Measurements from ENCODE around the gene CDK2AP2.
A peak's percentile ranks its signal among the peaks of the same experiment; 100 is the strongest.
"Not testable (repeated sequence)": the region's sequence is repeated elsewhere in the genome, so short reads cannot be mapped to it uniquely, and the experiment has no call there.

The CDK2AP2 gene, protein sequence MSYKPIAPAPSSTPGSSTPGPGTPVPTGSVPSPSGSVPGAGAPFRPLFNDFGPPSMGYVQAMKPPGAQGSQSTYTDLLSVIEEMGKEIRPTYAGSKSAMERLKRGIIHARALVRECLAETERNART

DNA sequence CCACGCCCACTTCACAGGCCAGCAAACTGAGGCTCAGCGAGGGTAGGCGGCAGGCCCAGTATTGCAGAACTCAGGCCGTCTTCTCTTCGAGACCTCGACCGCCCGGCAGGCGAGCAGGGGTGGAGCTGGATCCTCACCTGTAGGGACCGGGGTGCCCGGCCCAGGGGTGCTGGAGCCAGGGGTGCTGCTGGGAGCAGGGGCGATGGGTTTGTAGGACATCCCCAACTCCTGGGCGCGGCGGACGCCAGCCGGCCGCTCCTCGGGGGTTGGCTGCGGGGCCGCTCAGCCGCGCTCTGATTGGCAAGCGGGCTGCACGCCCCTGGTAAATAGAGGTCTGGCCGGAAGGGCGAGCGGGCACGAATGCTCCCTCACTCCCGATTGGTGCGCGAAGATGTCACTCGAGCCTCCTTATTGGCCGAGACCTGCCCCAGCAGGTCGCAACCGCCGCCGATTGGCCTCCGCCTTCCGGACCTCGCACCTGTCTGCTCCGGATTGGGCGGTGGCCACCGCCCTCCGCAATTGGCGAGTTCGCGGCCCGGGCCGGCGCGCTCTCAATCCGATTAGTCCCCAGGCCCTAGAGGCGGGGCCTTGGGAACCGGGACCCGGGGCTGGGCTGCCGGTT is at the start of gene CDK2AP2:
Gene CDK2AP2 (minus strand): TSS at position 299 of the 622 bp plus-strand sequence. CDS start 80 bp downstream, at position 219.
- peak; percentile 100 for DNase-seq (ENCODE audit: low read depth, low spot score)
- peak within 1 kb of the TSS; percentile 69 for H3K4me3 ChIP-seq (ENCODE audit: low read depth, low read length)
- TF ChIP-seq, protein P1, sequence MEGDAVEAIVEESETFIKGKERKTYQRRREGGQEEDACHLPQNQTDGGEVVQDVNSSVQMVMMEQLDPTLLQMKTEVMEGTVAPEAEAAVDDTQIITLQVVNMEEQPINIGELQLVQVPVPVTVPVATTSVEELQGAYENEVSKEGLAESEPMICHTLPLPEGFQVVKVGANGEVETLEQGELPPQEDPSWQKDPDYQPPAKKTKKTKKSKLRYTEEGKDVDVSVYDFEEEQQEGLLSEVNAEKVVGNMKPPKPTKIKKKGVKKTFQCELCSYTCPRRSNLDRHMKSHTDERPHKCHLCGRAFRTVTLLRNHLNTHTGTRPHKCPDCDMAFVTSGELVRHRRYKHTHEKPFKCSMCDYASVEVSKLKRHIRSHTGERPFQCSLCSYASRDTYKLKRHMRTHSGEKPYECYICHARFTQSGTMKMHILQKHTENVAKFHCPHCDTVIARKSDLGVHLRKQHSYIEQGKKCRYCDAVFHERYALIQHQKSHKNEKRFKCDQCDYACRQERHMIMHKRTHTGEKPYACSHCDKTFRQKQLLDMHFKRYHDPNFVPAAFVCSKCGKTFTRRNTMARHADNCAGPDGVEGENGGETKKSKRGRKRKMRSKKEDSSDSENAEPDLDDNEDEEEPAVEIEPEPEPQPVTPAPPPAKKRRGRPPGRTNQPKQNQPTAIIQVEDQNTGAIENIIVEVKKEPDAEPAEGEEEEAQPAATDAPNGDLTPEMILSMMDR (IDR thresholded peaks at IDR 0.05; ENCODE audit: low read depth, low read length): no peak
- in situ Hi-C loops (cut with HindIII; ENCODE audit: low sequenced_read_pairs): no loop called here

DNA sequence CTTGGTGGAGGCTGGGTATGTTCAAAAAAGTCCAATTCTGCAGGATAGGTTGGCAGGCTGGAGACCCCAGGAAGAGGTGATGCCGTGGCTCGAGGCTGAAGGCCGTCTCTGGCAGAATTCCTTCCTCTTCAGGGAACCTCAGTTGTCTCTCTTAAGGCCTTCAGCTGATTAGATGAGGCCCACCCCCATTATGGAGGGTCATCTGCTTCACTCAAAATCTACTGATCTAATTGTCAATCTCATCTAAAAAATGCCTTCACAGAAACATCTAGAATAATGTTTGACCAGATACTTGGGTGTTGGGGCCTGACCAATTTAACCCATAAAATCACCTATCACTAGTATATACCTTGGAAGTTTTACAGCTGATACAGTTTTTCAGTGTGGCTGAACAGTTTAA is 48.3 kb upstream of the CDK2AP2 start:
- TF ChIP-seq, protein P1 (IDR thresholded peaks at IDR 0.05; ENCODE audit: low read depth, low read length): no peak
- H3K4me3 ChIP-seq (ENCODE audit: low read depth, low read length): no peak overlapping the region
- no peak for DNase-seq (ENCODE audit: low read depth, low spot score)
- in situ Hi-C loops (cut with HindIII; ENCODE audit: low sequenced_read_pairs): no loop called here

DNA sequence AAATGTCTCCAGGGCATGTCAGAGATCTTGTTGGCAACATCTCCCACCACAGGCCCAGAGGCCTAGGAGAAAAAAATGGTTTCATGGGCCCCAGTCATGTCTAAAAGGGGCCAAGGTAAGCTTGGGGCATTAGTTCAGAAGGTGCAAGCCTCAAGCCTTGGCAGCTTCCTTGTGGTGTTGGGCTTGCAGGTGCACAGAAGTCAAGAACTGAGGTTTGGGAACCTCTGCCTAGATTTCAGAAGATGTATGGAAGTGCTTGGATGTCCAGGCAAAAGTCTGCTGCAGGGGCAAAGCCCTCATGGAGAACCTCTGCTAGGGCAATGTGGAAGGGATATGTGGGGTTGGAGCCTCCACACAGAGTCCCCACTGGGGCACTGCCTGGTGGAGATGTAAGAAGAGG is 43.7 kb upstream of the CDK2AP2 start:
- DNase-seq (ENCODE audit: low read depth, low spot score); H3K4me3 ChIP-seq (ENCODE audit: low read depth, low read length); in situ Hi-C loops (cut with HindIII; ENCODE audit: low sequenced_read_pairs): not testable (repeated sequence)

DNA sequence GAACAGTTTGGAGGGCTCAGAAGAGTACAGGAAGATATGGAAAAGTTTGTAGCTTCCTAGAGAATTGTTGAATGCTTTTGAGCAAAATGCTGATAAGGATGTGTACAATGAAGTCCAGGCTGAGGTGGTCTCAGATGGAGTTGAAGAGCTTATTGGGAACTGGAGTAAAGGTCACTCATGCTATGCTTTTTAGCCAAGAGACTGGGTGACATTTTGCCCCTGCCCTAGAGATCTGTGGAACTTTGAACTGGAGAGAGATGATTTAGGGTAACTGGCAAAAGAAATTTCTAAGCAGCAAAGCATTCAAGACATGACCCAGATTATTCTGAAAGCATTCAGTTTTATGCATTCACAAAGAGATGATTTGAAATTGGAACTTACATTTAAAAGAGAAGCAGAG is 43.2 kb upstream of the CDK2AP2 start:
- DNase-seq (ENCODE audit: low read depth, low spot score): no peak
- TF ChIP-seq, protein P1 (IDR thresholded peaks at IDR 0.05; ENCODE audit: low read depth, low read length): no peak
- in situ Hi-C loops (cut with HindIII; ENCODE audit: low sequenced_read_pairs): no loop called here
- no peak overlapping the region for H3K4me3 ChIP-seq (ENCODE audit: low read depth, low read length)

DNA sequence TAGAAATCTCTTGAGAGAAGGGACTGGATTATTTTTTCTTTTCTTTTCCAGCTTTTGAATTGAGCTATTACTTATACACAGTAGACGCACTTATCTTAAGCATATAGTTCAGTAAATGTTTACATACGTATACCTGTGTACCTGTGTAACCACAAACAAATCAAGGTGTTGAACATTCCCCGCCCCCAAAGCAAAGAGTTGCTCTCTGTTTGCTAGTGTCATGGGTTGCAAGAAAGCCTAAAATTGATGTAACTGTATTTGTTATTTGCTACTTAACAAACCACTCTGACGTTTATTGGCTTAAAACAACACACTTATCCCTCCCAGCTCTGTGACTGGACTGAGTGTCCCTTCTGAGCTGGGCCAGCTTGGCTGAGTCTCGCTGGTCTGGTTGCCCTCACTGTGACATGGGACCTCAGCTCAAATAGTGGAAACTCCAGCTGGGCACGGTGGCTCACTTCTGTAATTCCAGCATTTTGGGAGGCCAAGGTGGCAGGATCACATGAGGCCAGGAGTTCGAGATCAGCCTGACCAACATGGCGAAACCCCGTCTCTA is 40.7 kb upstream of the CDK2AP2 start:
- H3K4me3 ChIP-seq (ENCODE audit: low read depth, low read length): no peak overlapping the region
- TF ChIP-seq, protein P1 (IDR thresholded peaks at IDR 0.05; ENCODE audit: low read depth, low read length): no peak
- no peak for DNase-seq (ENCODE audit: low read depth, low spot score)
- in situ Hi-C loops (cut with HindIII; ENCODE audit: low sequenced_read_pairs): no loop called here

DNA sequence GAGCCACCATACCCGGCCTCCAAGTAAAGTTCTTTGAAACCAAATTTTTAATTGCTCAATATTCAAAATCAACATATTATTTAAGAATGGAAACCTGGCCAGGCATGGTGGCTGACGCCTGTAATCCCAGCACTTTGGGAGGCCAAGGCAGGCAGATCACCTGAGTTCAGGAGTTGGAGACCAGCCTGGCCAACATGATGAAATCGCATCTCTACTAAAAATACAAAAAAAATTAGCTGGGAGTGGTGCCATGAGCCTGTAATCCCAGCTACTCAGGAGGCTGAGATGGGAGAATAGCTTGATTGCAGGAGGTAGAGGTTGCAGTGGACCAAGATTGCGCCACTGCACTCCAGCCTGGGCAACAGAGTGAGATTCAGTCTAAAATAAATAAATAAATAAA is 40.1 kb upstream of the CDK2AP2 start:
- DNase-seq (ENCODE audit: low read depth, low spot score); in situ Hi-C loops (cut with HindIII; ENCODE audit: low sequenced_read_pairs); H3K4me3 ChIP-seq (ENCODE audit: low read depth, low read length): not testable (repeated sequence)

DNA sequence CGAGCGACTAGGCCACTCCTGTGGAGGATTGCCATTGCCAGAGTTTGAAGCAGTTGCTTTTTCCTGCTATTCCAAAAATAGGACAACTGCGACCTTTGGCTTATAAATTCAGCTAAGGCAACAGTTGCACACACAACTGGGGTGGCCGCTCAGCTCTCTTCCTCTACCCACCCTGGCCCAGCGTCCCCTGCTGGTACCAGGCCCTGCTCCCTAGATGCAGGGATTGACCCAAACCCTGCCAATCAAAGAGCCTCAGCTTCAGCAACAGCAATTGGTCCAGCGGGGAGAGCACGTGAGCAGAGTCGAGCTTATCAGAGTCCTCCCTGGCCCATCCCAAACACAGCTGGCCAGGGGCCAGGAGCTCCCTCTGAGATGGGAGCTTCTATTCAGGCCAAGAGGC is 37.3 kb upstream of the CDK2AP2 start:
- in situ Hi-C loops (cut with HindIII; ENCODE audit: low sequenced_read_pairs): no loop called here
- TF ChIP-seq, protein P1 (IDR thresholded peaks at IDR 0.05; ENCODE audit: low read depth, low read length): no peak
- no peak for DNase-seq (ENCODE audit: low read depth, low spot score)
- no peak overlapping the region for H3K4me3 ChIP-seq (ENCODE audit: low read depth, low read length)
